Hepatocyte (in vitro differentiated cells): Measurements from ENCODE around the gene GPR21. TPM values are rescaled to one million over a fixed set of nuclear protein-coding genes. Genes with fewer than 3 reads are reported as not detected.

Source experiments
- DNase-seq: peaks from one replicate; pipeline ENCODE4 v3.0.0-alpha.2; 2016; ENCODE audit warnings: low spot score
- H2AFZ ChIP-seq: fragments of 200-600 bp; sonication (generic); 2 replicates; pipeline ENCODE4 v1.6.0; 2016; ENCODE audit warnings: antibody characterized with exemption, mild to moderate bottlenecking
- H3K27ac ChIP-seq: fragments of 200-600 bp; sonication (generic); 2 replicates; pipeline ENCODE4 v1.5.1; 2016; ENCODE audit warnings: mild to moderate bottlenecking
- H3K27me3 ChIP-seq: fragments of 200-600 bp; sonication (generic); 2 replicates; pipeline ENCODE4 v1.6.1; 2016
- H3K36me3 ChIP-seq: fragments of 200-600 bp; sonication (generic); replicated peaks from 2 replicates; pipeline ENCODE4 v1.5.1; 2016; ENCODE audit warnings: low read depth; ENCODE audit not compliant: insufficient read depth
- H3K4me1 ChIP-seq: fragments of 200-600 bp; sonication (generic); 2 replicates; pipeline ENCODE4 v1.5.1; 2016; ENCODE audit warnings: mild to moderate bottlenecking, moderate library complexity; ENCODE audit not compliant: insufficient read depth
- H3K4me2 ChIP-seq: fragments of 200-600 bp; sonication (generic); 2 replicates; pipeline ENCODE4 v1.6.0; 2016
- H3K4me3 ChIP-seq: fragments of 200-600 bp; sonication (generic); 2 replicates; pipeline ENCODE4 v1.5.1; 2016; ENCODE audit warnings: mild to moderate bottlenecking
- H3K79me2 ChIP-seq: fragments of 200-600 bp; sonication (generic); 2 replicates; pipeline ENCODE4 v1.6.0; 2017; ENCODE audit warnings: mild to moderate bottlenecking
- H3K9me2 ChIP-seq: fragments of 200-600 bp; sonication (generic); replicated peaks from 2 replicates; pipeline ENCODE4 v1.6.0; 2017; ENCODE audit warnings: mild to moderate bottlenecking; ENCODE audit not compliant: insufficient read depth
- H3K9me3 ChIP-seq: fragments of 200-600 bp; sonication (generic); 2 replicates; pipeline ENCODE4 v1.5.1; 2016; ENCODE audit warnings: low read depth, mild to moderate bottlenecking
- H4K20me1 ChIP-seq: fragments of 200-600 bp; sonication (generic); 2 replicates; pipeline ENCODE4 v1.6.0; 2016; ENCODE audit warnings: mild to moderate bottlenecking; ENCODE audit not compliant: insufficient read depth, poor library complexity, severe bottlenecking
- CTCF ChIP-seq: fragments of 200-600 bp; sonication (generic); IDR thresholded peaks from 2 replicates; pipeline ENCODE4 v1.5.1; 2016; ENCODE audit warnings: antibody characterized with exemption, mild to moderate bottlenecking; ENCODE audit not compliant: poor library complexity
- EZH2 ChIP-seq: fragments of 200-600 bp; sonication (generic); IDR thresholded peaks from 2 replicates; pipeline ENCODE4 v1.6.1; 2016; ENCODE audit warnings: antibody characterized with exemption, mild to moderate bottlenecking, borderline replicate concordance
- EZH2phosphoT487 ChIP-seq: fragments of 200-600 bp; sonication (generic); IDR thresholded peaks from one replicate; pipeline ENCODE4 v1.6.1; 2018; ENCODE audit warnings: antibody characterized with exemption, mild to moderate bottlenecking, low read depth, moderate library complexity; ENCODE audit not compliant: unreplicated experiment, severe bottlenecking
- WGBS: methylation state at CpG from one replicate; pipeline ENCODE4 v1.1.6; 2016; ENCODE audit warnings: low lambda C conversion rate; ENCODE audit errors: missing lambda C conversion rate; 5-methylcytosine and 5-hydroxymethylcytosine counted together
- polyA plus RNA-seq: library from polyadenylated mRNA; unstranded; fragments of >200 nt; fragmentation: Nextera tagmentation; extraction: Ambion mirVana; gene quantifications from 2 replicates; pipeline ENCODE4 v1.2.1, GENCODE V29; 2016
- total RNA-seq: library from RNA; depleted of rRNA; stranded (reverse); fragments of >200 nt; gene quantifications from 2 replicates; pipeline ENCODE4 v1.2.3, GENCODE V29; 2014

GPR21 gene
- total and polyA plus RNA-seq, 2 experiments from 2014 or later = 0.50 to 0.75 TPM

DNA sequence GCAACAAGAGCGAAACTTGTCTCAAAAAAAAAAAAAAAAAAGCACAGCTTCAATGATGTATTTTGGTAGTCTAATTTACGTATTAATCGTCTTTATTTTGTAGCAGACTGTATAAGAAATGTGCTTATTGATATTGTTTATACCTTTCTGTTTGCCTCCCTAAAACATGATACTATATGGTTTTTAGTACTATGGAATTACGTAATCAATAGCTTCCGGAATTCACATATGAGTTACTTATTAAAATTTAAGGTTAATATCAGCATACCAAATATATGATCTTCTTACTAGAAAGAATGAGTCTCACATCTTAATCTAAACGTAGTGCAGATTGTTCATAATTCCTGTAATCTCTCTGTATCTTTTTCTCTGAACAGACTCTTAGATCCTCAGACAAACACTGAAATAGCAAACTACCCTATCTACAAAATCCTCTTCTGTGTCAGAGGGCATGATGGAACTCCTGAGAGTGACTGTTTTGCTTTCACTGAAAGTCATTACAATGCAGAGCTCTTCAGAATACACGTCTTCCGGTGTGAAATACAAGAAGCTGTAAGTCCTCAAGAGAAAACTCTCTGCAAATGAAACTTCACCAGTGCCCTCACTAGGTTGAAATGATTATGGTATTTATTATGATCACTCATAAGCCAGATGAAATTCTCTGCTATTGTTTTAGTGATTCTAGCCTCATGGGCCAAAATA is 44.4 kb upstream of the GPR21 start:
- no peaks in the 10 kb centered on the region for H3K4me1 ChIP-seq
- H3K9me3 ChIP-seq = no peaks in the 10 kb centered on the region
- H3K9me2 ChIP-seq = no peaks in the 10 kb centered on the region
- DNase-seq = no peak
- H3K4me2 ChIP-seq = no peak overlapping the region
- H3K27me3 ChIP-seq = no peaks in the 10 kb centered on the region
- no peaks in the 10 kb centered on the region for H3K79me2 ChIP-seq
- no peak overlapping the region for H3K4me3 ChIP-seq
- no peaks in the 10 kb centered on the region for H3K36me3 ChIP-seq
- no peak overlapping the region for H3K27ac ChIP-seq
- no peaks in the 10 kb centered on the region for H4K20me1 ChIP-seq
- TF ChIP-seq EZH2phosphoT487 (no peak), EZH2 (no peak), CTCF (no peak)
- WGBS = 87% methylated on average over 8 of the region's 8 CpGs
- no peak overlapping the region for H2AFZ ChIP-seq

GRCh38 chr9:122991370-122991830 is 42.1 kb upstream of the GPR21 start:
- Histone ChIP-seq H4K20me1 (no peaks in the 10 kb centered on the region), H3K36me3 (no peaks in the 10 kb centered on the region), H3K9me3 (no peaks in the 10 kb centered on the region), H3K79me2 (no peaks in the 10 kb centered on the region), H3K27me3 (no peaks in the 10 kb centered on the region), H3K4me1 (no peaks in the 10 kb centered on the region), H3K27ac (no peak overlapping the region), H3K9me2 (no peaks in the 10 kb centered on the region), H3K4me3 (no peak overlapping the region), H2AFZ (no peak overlapping the region), H3K4me2 (no peak overlapping the region)
- DNase-seq = peak; percentile 63
- no peak for TF ChIP-seq EZH2phosphoT487
- TF ChIP-seq CTCF = peak; percentile 79
- no peak for TF ChIP-seq EZH2
- WGBS = 64% methylated on average over 4 of the region's 4 CpGs

DNA sequence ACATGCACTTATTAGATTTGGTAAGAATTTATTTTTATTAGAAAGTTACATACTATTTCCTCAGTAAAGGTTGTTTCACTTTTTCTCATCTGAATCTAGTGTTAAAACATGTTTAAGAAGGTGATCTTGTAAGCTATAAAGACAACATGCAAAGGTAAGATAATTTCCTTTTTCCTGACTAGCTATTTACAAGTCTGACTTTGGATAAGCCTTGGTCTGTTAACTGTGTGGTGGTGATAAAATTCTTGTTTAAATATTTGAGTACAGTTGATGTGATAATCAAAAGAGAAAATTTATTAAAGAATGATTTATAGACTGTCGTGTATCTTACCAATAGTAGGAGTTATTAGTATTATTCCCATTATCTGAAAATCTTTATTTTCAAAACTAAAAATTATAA is 36.9 kb upstream of the GPR21 start:
- Histone ChIP-seq H3K36me3 (no peaks in the 10 kb centered on the region), H3K4me2 (no peak overlapping the region)
- WGBS = 92% methylated on average over 1 of the region's 1 CpG

More for the DNA sequence above, 36.9 kb upstream of the GPR21 start:
- no peaks in the 10 kb centered on the region for H3K79me2 ChIP-seq
- no peak for DNase-seq
- H3K4me3 ChIP-seq = no peak overlapping the region
- no peak overlapping the region for H2AFZ ChIP-seq
- TF ChIP-seq EZH2phosphoT487 (no peak), CTCF (no peak), EZH2 (no peak)
- H3K27me3 ChIP-seq = no peaks in the 10 kb centered on the region
- H3K27ac ChIP-seq = no peak overlapping the region
- H3K9me3 ChIP-seq = no peaks in the 10 kb centered on the region
- H3K9me2 ChIP-seq = no peaks in the 10 kb centered on the region
- H4K20me1 ChIP-seq = no peaks in the 10 kb centered on the region
- no peaks in the 10 kb centered on the region for H3K4me1 ChIP-seq
